HEK293 (cell line): Measurements from ENCODE around the gene DFFA.

Experiments
- CTCF ChIA-PET: fragments of 350-600 bp; formaldehyde crosslinking; extraction: SDS; loops from one replicate; lab custom pipeline; 2021; ENCODE audit warnings: antibody characterized with exemption; lab: Yijun Ruan, JAX
- POLR2A ChIA-PET: fragments of 300-600 bp; formaldehyde crosslinking; extraction: SDS; loops from one replicate; lab custom pipeline; 2020; ENCODE audit warnings: antibody characterized with exemption, inconsistent platforms; lab: Yijun Ruan, JAX
- H3K27ac ChIP-seq: fragments of 200-500 bp; sonication (Bioruptor generic); 2 replicates; pipeline ENCODE4 v1.5.1; 2014; ENCODE audit warnings: low read depth, low read length, control low read depth, inconsistent platforms; ENCODE audit errors: extremely low read depth
- H3K36me3 ChIP-seq, 2 experiments: fragments of 200-500 bp in 1 of 2; sonication (Bioruptor generic) in 1 of 2; 1 replicate in 1 of 2; 2 replicates in 1 of 2; pipeline ENCODE4 v1.5.1; 2014 to 2017; ENCODE audit warnings: inconsistent platforms in 2 of 2, low read length in 2 of 2; ENCODE audit not compliant: control insufficient read depth in 2 of 2, insufficient read depth in 1 of 2
- H3K4me1 ChIP-seq: fragments of 200-500 bp; sonication (Bioruptor generic); 2 replicates; pipeline ENCODE4 v1.5.1; 2014; ENCODE audit warnings: mild to moderate bottlenecking, low read length, inconsistent platforms; ENCODE audit not compliant: control insufficient read depth, insufficient read depth
- H3K4me3 ChIP-seq: 2 replicates; pipeline ENCODE4 v1.5.1; 2011; ENCODE audit warnings: low read depth, mild to moderate bottlenecking, control low read depth, low read length, moderate library complexity
- H3K9me3 ChIP-seq: fragments of 200-500 bp; sonication (Bioruptor generic); 2 replicates; pipeline ENCODE4 v1.5.1; 2014; ENCODE audit warnings: low read depth, low read length, inconsistent platforms; ENCODE audit not compliant: control insufficient read depth, insufficient read depth
- BCL6B ChIP-seq: fragments of 450-650 bp; formaldehyde crosslinking; IDR thresholded peaks from 2 replicates; pipeline ENCODE4 v1.5.1; 2017; ENCODE audit warnings: missing biosample characterization, missing genetic modification characterization
- EGR2 ChIP-seq: fragments of 450-650 bp; formaldehyde crosslinking; IDR thresholded peaks from 2 replicates; pipeline ENCODE4 v1.5.1; 2016; ENCODE audit warnings: low read depth, missing biosample characterization, missing genetic modification characterization
- ELK4 ChIP-seq: IDR thresholded peaks from 2 replicates; pipeline ENCODE4 v1.6.1; 2011; ENCODE audit warnings: mild to moderate bottlenecking, low read depth, low read length, borderline replicate concordance
- ZBTB17 ChIP-seq: fragments of 450-650 bp; formaldehyde crosslinking; IDR thresholded peaks from 2 replicates; pipeline ENCODE4 v1.5.1; 2016; ENCODE audit warnings: missing biosample characterization, missing genetic modification characterization
- ZNF114 ChIP-seq: fragments of 450-650 bp; formaldehyde crosslinking; IDR thresholded peaks from 2 replicates; pipeline ENCODE4 v1.5.0; 2017; ENCODE audit warnings: missing biosample characterization, missing genetic modification characterization
- ZNF174 ChIP-seq: fragments of 450-650 bp; formaldehyde crosslinking; IDR thresholded peaks from 2 replicates; pipeline ENCODE4 v1.5.0; 2017; ENCODE audit warnings: missing biosample characterization, mild to moderate bottlenecking, missing genetic modification characterization
- ZNF175 ChIP-seq: fragments of 450-650 bp; formaldehyde crosslinking; IDR thresholded peaks from 2 replicates; pipeline ENCODE4 v1.5.1; 2016; ENCODE audit warnings: missing biosample characterization, missing genetic modification characterization
- ZNF202 ChIP-seq: fragments of 450-650 bp; formaldehyde crosslinking; IDR thresholded peaks from 2 replicates; pipeline ENCODE4 v1.5.1; 2016; ENCODE audit warnings: missing biosample characterization, missing genetic modification characterization, borderline replicate concordance
- ZNF221 ChIP-seq: fragments of 450-650 bp; formaldehyde crosslinking; IDR thresholded peaks from 2 replicates; pipeline ENCODE4 v1.5.1; 2017; ENCODE audit warnings: missing biosample characterization, missing genetic modification characterization, borderline replicate concordance
- ZNF274 ChIP-seq, 2 experiments: fragments of 200-500 bp in 1 of 2; fragments of 450-650 bp in 1 of 2; sonication (Bioruptor generic) in 1 of 2; formaldehyde crosslinking in 1 of 2; IDR thresholded peaks; 2 replicates each; pipeline versions ENCODE4 v1.5.1 to v1.6.1; 2014 to 2016; ENCODE audit warnings: borderline replicate concordance in 1 of 2, inconsistent platforms in 1 of 2, low read length in 1 of 2, missing biosample characterization in 1 of 2, missing genetic modification characterization in 1 of 2
- ZNF280C ChIP-seq: fragments of 450-650 bp; formaldehyde crosslinking; IDR thresholded peaks from 2 replicates; pipeline ENCODE4 v1.5.1; 2016; ENCODE audit warnings: missing biosample characterization, missing genetic modification characterization
- ZNF311 ChIP-seq: fragments of 450-650 bp; formaldehyde crosslinking; IDR thresholded peaks from 2 replicates; pipeline ENCODE4 v1.5.1; 2017; ENCODE audit warnings: missing biosample characterization, missing genetic modification characterization, borderline replicate concordance
- ZNF324 ChIP-seq: fragments of 450-650 bp; formaldehyde crosslinking; IDR thresholded peaks from 2 replicates; pipeline ENCODE4 v1.5.1; 2016; ENCODE audit warnings: missing biosample characterization, missing genetic modification characterization
- ZNF449 ChIP-seq: fragments of 450-650 bp; formaldehyde crosslinking; IDR thresholded peaks from 2 replicates; pipeline ENCODE4 v1.5.1; 2017; ENCODE audit warnings: missing biosample characterization, mild to moderate bottlenecking, missing genetic modification characterization, moderate library complexity
- ZNF48 ChIP-seq: fragments of 450-650 bp; formaldehyde crosslinking; IDR thresholded peaks from 2 replicates; pipeline ENCODE4 v1.5.1; 2016; ENCODE audit warnings: missing biosample characterization, missing genetic modification characterization
- ZNF518A ChIP-seq: fragments of 450-650 bp; formaldehyde crosslinking; conservative IDR thresholded peaks from 2 replicates; pipeline ENCODE4 v1.5.1; 2016; ENCODE audit warnings: low read depth, missing biosample characterization, missing genetic modification characterization
- ZNF521 ChIP-seq: fragments of 450-650 bp; formaldehyde crosslinking; IDR thresholded peaks from 2 replicates; pipeline ENCODE4 v1.5.1; 2017; ENCODE audit warnings: missing biosample characterization, mild to moderate bottlenecking, missing genetic modification characterization
- ZNF544 ChIP-seq: fragments of 450-650 bp; formaldehyde crosslinking; IDR thresholded peaks from 2 replicates; pipeline ENCODE4 v1.5.0; 2017; ENCODE audit warnings: missing biosample characterization, missing genetic modification characterization
- ZNF560 ChIP-seq: fragments of 450-650 bp; formaldehyde crosslinking; IDR thresholded peaks from 2 replicates; pipeline ENCODE4 v1.5.1; 2017; ENCODE audit warnings: missing biosample characterization, missing genetic modification characterization, borderline replicate concordance
- ZNF596 ChIP-seq: fragments of 450-650 bp; IDR thresholded peaks from 2 replicates; pipeline ENCODE4 v1.5.0; 2018; ENCODE audit warnings: missing biosample characterization, mild to moderate bottlenecking, missing genetic modification characterization, moderate library complexity
- ZNF629 ChIP-seq: fragments of 450-650 bp; formaldehyde crosslinking; IDR thresholded peaks from 2 replicates; pipeline ENCODE4 v1.5.1; 2017; ENCODE audit warnings: missing biosample characterization, missing genetic modification characterization
- ZNF677 ChIP-seq: fragments of 450-650 bp; IDR thresholded peaks from 2 replicates; pipeline ENCODE4 v1.5.0; 2018; ENCODE audit warnings: missing biosample characterization, mild to moderate bottlenecking, missing genetic modification characterization, moderate library complexity

DFFA gene

GRCh38 chr1:10424651-10425050 lies 47.7 kb downstream of the DFFA start (continued):
- no peak for TF ChIP-seq ZNF629 (tag by site-specific recombination)
- TF ChIP-seq ZNF324 (tag by site-specific recombination), result no peak
- no peak for TF ChIP-seq ZNF175 (tag by site-specific recombination)
- TF ChIP-seq EGR2, result no peak
- TF ChIP-seq ZNF677 (tag by site-specific recombination), result no peak
- no peak for TF ChIP-seq ZNF544 (tag by site-specific recombination)
- no peak for TF ChIP-seq ZBTB17 (tag by site-specific recombination)
- no peak for TF ChIP-seq ZNF560 (tag by site-specific recombination)
- TF ChIP-seq ELK4, result no peak

- POLR2A ChIA-PET, result no interaction called here
- TF ChIP-seq BCL6B (tag by site-specific recombination) (no peak), ZNF449 (tag by site-specific recombination) (no peak), ZNF174 (tag by site-specific recombination) (no peak), ZNF311 (no peak), ZNF518A (no peak), ZNF48 (no peak), ZNF280C (tag by site-specific recombination) (no peak), ZNF274 (IDR thresholded peaks at IDR 0.05; ENCODE audit: low read length) (no peak), ZNF274 (tag by site-specific recombination; IDR thresholded peaks at IDR 0.05; ENCODE audit: borderline replicate concordance) (no peak), ZNF221 (no peak), ZNF521 (tag by site-specific recombination) (no peak), ZNF114 (tag by site-specific recombination) (no peak), ZNF202 (tag by site-specific recombination) (no peak), ZNF596 (tag by site-specific recombination) (no peak)
- TF ChIP-seq, all 188 proteins: peak for 0
- Histone ChIP-seq H3K4me3 (no peak overlapping the region), H3K27ac (no peak overlapping the region), H3K4me1 (no peaks in the 10 kb centered on the region), H3K36me3 (peaks cover 14 to 30% of the 10 kb centered on the region in 2 experiments), H3K9me3 (no peaks in the 10 kb centered on the region)
- CTCF ChIA-PET, result no interaction called here
Observed at GRCh38 chr1:10424034-10424433, 48.3 kb downstream of the DFFA start.
